ENCODE data around the gene FOXP1. TPM values are rescaled to one million over a fixed set of nuclear protein-coding genes. Genes with fewer than 3 reads are reported as not detected.

The FOXP1 gene
- total and polyA plus RNA-seq, 2 of the 8 experiments (the other 6 are each of a cell fraction or from before 2014, with no cell fraction given): 13.9 to 25.4 TPM

GRCh38 chr3:71302604-71303003 lies 280.9 kb downstream of the FOXP1 start (continued):
- TF ChIP-seq RAD21 (IDR thresholded peaks at IDR 0.05 in 1 of 2, conservative IDR thresholded peaks at IDR 0.05 in 1 of 2; ENCODE audit: low read depth in 2 of 2, low read length in 2 of 2): no peak
- TF ChIP-seq TAF7 (optimal IDR thresholded peaks at IDR 0.05; ENCODE audit: borderline replicate concordance, low read depth, low read length): no peak
- TF ChIP-seq ATF3 (IDR thresholded peaks at IDR 0.05; ENCODE audit: insufficient read depth, low read depth, low read length): no peak
- TF ChIP-seq CHD1 (IDR thresholded peaks at IDR 0.05; ENCODE audit: low read depth, low read length): no peak

Data from H1 (cell line).